DOHH2 (cell line): Measurements from ENCODE around the gene BRI3BP.

Experiments
- H3F3A ChIP-seq: fragments of 200-600 bp; sonication (generic), shearing (Covaris generic); 2 replicates; pipeline ENCODE4 v1.6.0; 2016; ENCODE audit warnings: antibody characterized with exemption, mild to moderate bottlenecking; ENCODE audit not compliant: control insufficient read depth, insufficient read depth
- H3K27ac ChIP-seq: fragments of 200-600 bp; sonication (generic); 2 replicates; pipeline ENCODE4 v1.5.1; 2014; ENCODE audit warnings: low read depth, mild to moderate bottlenecking, low read length, moderate library complexity
- H3K27me3 ChIP-seq: fragments of 200-600 bp; sonication (generic); 2 replicates; pipeline ENCODE4 v1.6.1; 2014; ENCODE audit warnings: mild to moderate bottlenecking, low read length, mixed read lengths; ENCODE audit not compliant: control insufficient read depth
- H3K36me3 ChIP-seq: fragments of 200-600 bp; sonication (generic); 2 replicates; pipeline ENCODE4 v1.6.1; 2014; ENCODE audit warnings: mild to moderate bottlenecking, low read length, moderate library complexity, mixed read lengths; ENCODE audit not compliant: control insufficient read depth
- H3K4me1 ChIP-seq: fragments of 200-600 bp; sonication (generic); 2 replicates; pipeline ENCODE4 v1.6.1; 2014; ENCODE audit warnings: mild to moderate bottlenecking, low read length, mixed read lengths; ENCODE audit not compliant: control insufficient read depth
- H3K4me2 ChIP-seq: fragments of 200-600 bp; sonication (generic); 2 replicates; pipeline ENCODE4 v1.6.0; 2014; ENCODE audit warnings: mild to moderate bottlenecking, low read length, moderate library complexity
- H3K4me3 ChIP-seq: fragments of 200-600 bp; sonication (generic); 2 replicates; pipeline ENCODE4 v1.5.1; 2014; ENCODE audit warnings: mild to moderate bottlenecking, low read length, mixed read lengths
- H3K79me2 ChIP-seq: fragments of 200-600 bp; sonication (generic); 2 replicates; pipeline ENCODE4 v1.6.1; 2014; ENCODE audit warnings: mild to moderate bottlenecking, low read length, mixed read lengths; ENCODE audit not compliant: control insufficient read depth
- H3K9me2 ChIP-seq: fragments of 200-600 bp; sonication (generic); replicated peaks from 2 replicates; pipeline ENCODE4 v1.6.1; 2014; ENCODE audit warnings: mild to moderate bottlenecking, low read length, mixed read lengths; ENCODE audit not compliant: control insufficient read depth
- H3K9me3 ChIP-seq: fragments of 200-600 bp; sonication (generic); 2 replicates; pipeline ENCODE4 v1.6.1; 2014; ENCODE audit warnings: antibody characterized with exemption, low read length, mixed read lengths; ENCODE audit not compliant: control insufficient read depth, insufficient read depth
- H4K20me1 ChIP-seq: fragments of 200-600 bp; sonication (generic); 2 replicates; pipeline ENCODE4 v1.6.0; 2014; ENCODE audit warnings: low read depth, mild to moderate bottlenecking, antibody characterized with exemption, low read length, moderate library complexity; ENCODE audit not compliant: control insufficient read depth, insufficient read depth
- EZH2phosphoT487 ChIP-seq: fragments of 200-600 bp; sonication (generic); IDR thresholded peaks from 2 replicates; pipeline ENCODE4 v1.6.1; 2017; ENCODE audit warnings: borderline replicate concordance, mild to moderate bottlenecking, antibody characterized with exemption, low read length, moderate library complexity, mixed read lengths
- TF ChIP-seq, protein P1 (sequence below): fragments of 200-600 bp; sonication (generic); IDR thresholded peaks from one replicate; pipeline ENCODE4 v1.5.1; 2014; ENCODE audit warnings: antibody characterized with exemption, mild to moderate bottlenecking, low read depth, low read length; ENCODE audit not compliant: poor library complexity, severe bottlenecking

BRI3BP gene

GRCh38 chr12:125021771-125022170, 28.3 kb downstream of the BRI3BP start:
- Histone ChIP-seq H3K79me2 (peaks cover 59% of the 10 kb centered on the region), H3K36me3 (peaks cover 87% of the 10 kb centered on the region), H3K27me3 (no peaks in the 10 kb centered on the region), H3K4me2 (no peak overlapping the region), H3K27ac (no peak overlapping the region), H3K4me3 (no peak overlapping the region), H3F3A (peaks cover 17% of the 10 kb centered on the region; the same call in 1 of the 2 replicates), H3K4me1 (no peaks in the 10 kb centered on the region), H4K20me1 (no peaks in the 10 kb centered on the region), H3K9me2 (no peaks in the 10 kb centered on the region), H3K9me3 (no peaks in the 10 kb centered on the region)
- TF ChIP-seq, protein P1, sequence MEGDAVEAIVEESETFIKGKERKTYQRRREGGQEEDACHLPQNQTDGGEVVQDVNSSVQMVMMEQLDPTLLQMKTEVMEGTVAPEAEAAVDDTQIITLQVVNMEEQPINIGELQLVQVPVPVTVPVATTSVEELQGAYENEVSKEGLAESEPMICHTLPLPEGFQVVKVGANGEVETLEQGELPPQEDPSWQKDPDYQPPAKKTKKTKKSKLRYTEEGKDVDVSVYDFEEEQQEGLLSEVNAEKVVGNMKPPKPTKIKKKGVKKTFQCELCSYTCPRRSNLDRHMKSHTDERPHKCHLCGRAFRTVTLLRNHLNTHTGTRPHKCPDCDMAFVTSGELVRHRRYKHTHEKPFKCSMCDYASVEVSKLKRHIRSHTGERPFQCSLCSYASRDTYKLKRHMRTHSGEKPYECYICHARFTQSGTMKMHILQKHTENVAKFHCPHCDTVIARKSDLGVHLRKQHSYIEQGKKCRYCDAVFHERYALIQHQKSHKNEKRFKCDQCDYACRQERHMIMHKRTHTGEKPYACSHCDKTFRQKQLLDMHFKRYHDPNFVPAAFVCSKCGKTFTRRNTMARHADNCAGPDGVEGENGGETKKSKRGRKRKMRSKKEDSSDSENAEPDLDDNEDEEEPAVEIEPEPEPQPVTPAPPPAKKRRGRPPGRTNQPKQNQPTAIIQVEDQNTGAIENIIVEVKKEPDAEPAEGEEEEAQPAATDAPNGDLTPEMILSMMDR = no peak
- no peak for TF ChIP-seq EZH2phosphoT487

- Histone ChIP-seq H3F3A (peaks cover 17% of the 10 kb centered on the region; the same call in 1 of the 2 replicates), H3K36me3 (peaks cover 90% of the 10 kb centered on the region), H3K4me1 (no peaks in the 10 kb centered on the region), H3K9me2 (no peaks in the 10 kb centered on the region), H3K4me3 (no peak overlapping the region), H4K20me1 (no peaks in the 10 kb centered on the region), H3K27me3 (no peaks in the 10 kb centered on the region), H3K79me2 (peaks cover 54% of the 10 kb centered on the region), H3K27ac (no peak overlapping the region), H3K4me2 (no peak overlapping the region), H3K9me3 (no peaks in the 10 kb centered on the region)
- TF ChIP-seq, protein P1 = no peak
- no peak for TF ChIP-seq EZH2phosphoT487
Measured at GRCh38 chr12:125023065-125023464, 29.6 kb downstream of the BRI3BP start.

- TF ChIP-seq EZH2phosphoT487 = no peak
- TF ChIP-seq, protein P1 = no peak
- Histone ChIP-seq H3F3A (peaks cover 20% of the 10 kb centered on the region; the same call in 1 of the 2 replicates), H3K4me1 (no peaks in the 10 kb centered on the region), H3K27me3 (no peaks in the 10 kb centered on the region), H3K36me3 (peaks cover 91% of the 10 kb centered on the region), H3K79me2 (peaks cover 45% of the 10 kb centered on the region), H4K20me1 (peaks cover 6% of the 10 kb centered on the region; the same call in 1 of the 2 replicates), H3K4me3 (no peak overlapping the region), H3K9me3 (no peaks in the 10 kb centered on the region), H3K4me2 (no peak overlapping the region), H3K27ac (no peak overlapping the region), H3K9me2 (no peaks in the 10 kb centered on the region)
Measured at GRCh38 chr12:125024949-125025563, 31.6 kb downstream of the BRI3BP start.
